IMR-90 (cell line): ENCODE data around the gene CRY2. TPM values are rescaled to one million over a fixed set of nuclear protein-coding genes. Genes with fewer than 3 reads are reported as not detected.

Experiments
- ATAC-seq: fragments of 200-7000 bp; cut with Tn5 transposase; 2 replicates; pipeline ENCODE4 v1.9.1; 2020; ENCODE audit warnings: low read depth, mild to moderate bottlenecking, moderate library complexity
- BruUV-seq: library from RNA; stranded (reverse); fragments of 400-500 nt; replicated peaks from 2 replicates; lab custom pipeline; 2021; lab: Mats Ljungman, UMichigan
- CTCF ChIA-PET: fragments of 300-600 bp; formaldehyde crosslinking; extraction: SDS; loops from one replicate; lab custom pipeline; 2021; ENCODE audit warnings: antibody characterized with exemption; lab: Yijun Ruan, JAX
- POLR2A ChIA-PET: fragments of 300-600 bp; sonication (Branson Sonifier 250); formaldehyde crosslinking; loops from one replicate; lab custom pipeline; 2022; ENCODE audit warnings: antibody characterized with exemption; ENCODE audit not compliant: unreplicated experiment; lab: Charles Lee
- DNase-seq: peaks from one replicate; pipeline ENCODE4 v3.0.0; 2013
- H2AFZ ChIP-seq: replicated peaks from 2 replicates; pipeline ENCODE3; 2013; ENCODE audit warnings: low read length, mild to moderate bottlenecking; ENCODE audit not compliant: poor library complexity
- H2AK5ac ChIP-seq: 2 replicates; pipeline ENCODE4 v1.6.1; 2013; ENCODE audit warnings: low read depth, low read length, inconsistent platforms
- H2AK9ac ChIP-seq: replicated peaks from 2 replicates; pipeline ENCODE3; 2013; ENCODE audit warnings: mild to moderate bottlenecking, low read depth, low read length, moderate library complexity; ENCODE audit not compliant: poor library complexity
- H2BK120ac ChIP-seq: 2 replicates; pipeline ENCODE4 v1.6.1; 2013; ENCODE audit warnings: low read depth, low read length, inconsistent platforms
- H2BK15ac ChIP-seq: 3 replicates; pipeline ENCODE4 v1.6.1; 2013; ENCODE audit warnings: low read depth, low read length, inconsistent platforms
- H2BK20ac ChIP-seq: 2 replicates; pipeline ENCODE4 v1.6.1; 2013; ENCODE audit warnings: low read depth, mild to moderate bottlenecking, inconsistent platforms, low read length, moderate library complexity
- H2BK5ac ChIP-seq: 2 replicates; pipeline ENCODE4 v1.6.1; 2013; ENCODE audit warnings: mild to moderate bottlenecking, low read depth, low read length, inconsistent platforms; ENCODE audit not compliant: poor library complexity, severe bottlenecking
- H3K14ac ChIP-seq: replicated peaks from 2 replicates; pipeline ENCODE4 v1.6.1; 2013; ENCODE audit warnings: low read depth, low read length, inconsistent platforms
- H3K18ac ChIP-seq: 2 replicates; pipeline ENCODE4 v1.6.1; 2013; ENCODE audit warnings: low read depth, low read length, control low read depth
- H3K23ac ChIP-seq: 2 replicates; pipeline ENCODE4 v1.6.1; 2013; ENCODE audit warnings: low read depth, low read length, inconsistent platforms
- H3K27ac ChIP-seq: 2 replicates; pipeline ENCODE4 v1.5.1; 2013; ENCODE audit warnings: mild to moderate bottlenecking, control low read depth, low read length; ENCODE audit not compliant: insufficient read depth
- H3K27me3 ChIP-seq: 2 replicates; pipeline ENCODE4 v1.6.1; 2013; ENCODE audit warnings: low read length; ENCODE audit not compliant: control insufficient read depth, insufficient read depth
- H3K36me3 ChIP-seq: 2 replicates; pipeline ENCODE4 v1.6.1; 2013; ENCODE audit warnings: low read length, mixed read lengths; ENCODE audit not compliant: control insufficient read depth, insufficient read depth
- H3K4ac ChIP-seq: 2 replicates; pipeline ENCODE4 v1.6.1; 2013; ENCODE audit warnings: low read depth, low read length, inconsistent platforms
- H3K4me1 ChIP-seq: 2 replicates; pipeline ENCODE4 v1.6.1; 2013; ENCODE audit warnings: low read length, mixed read lengths; ENCODE audit not compliant: control insufficient read depth, insufficient read depth
- H3K4me2 ChIP-seq: 2 replicates; pipeline ENCODE4 v1.6.1; 2013; ENCODE audit warnings: low read depth, mild to moderate bottlenecking, control low read depth, low read length, moderate library complexity
- H3K4me3 ChIP-seq: 2 replicates; pipeline ENCODE4 v1.5.1; 2013; ENCODE audit warnings: low read depth, mild to moderate bottlenecking, control low read depth, low read length, moderate library complexity; ENCODE audit not compliant: insufficient read depth
- H3K56ac ChIP-seq: 2 replicates; pipeline ENCODE4 v1.6.1; 2013; ENCODE audit warnings: low read length, inconsistent platforms; ENCODE audit not compliant: insufficient read depth; ENCODE audit errors: extremely low read depth
- H3K79me1 ChIP-seq, 2 experiments: 2 replicates each; pipeline ENCODE4 v1.6.1; 2013; ENCODE audit warnings: low read length in 2 of 2, inconsistent platforms in 1 of 2, low read depth in 1 of 2
- H3K9ac ChIP-seq: 2 replicates; pipeline ENCODE4 v1.6.1; 2013; ENCODE audit warnings: low read depth, low read length, control low read depth
- H3K9me1 ChIP-seq: 2 replicates; pipeline ENCODE4 v1.6.1; 2013; ENCODE audit warnings: low read length, inconsistent platforms; ENCODE audit not compliant: insufficient read depth
- H3K9me3 ChIP-seq: 2 replicates; pipeline ENCODE4 v1.6.1; 2013; ENCODE audit warnings: low read length; ENCODE audit not compliant: control insufficient read depth, insufficient read depth
- H4K20me1 ChIP-seq: 2 replicates; pipeline ENCODE4 v1.6.1; 2013; ENCODE audit warnings: low read length, inconsistent platforms; ENCODE audit not compliant: insufficient read depth
- H4K5ac ChIP-seq: 2 replicates; pipeline ENCODE4 v1.6.1; 2013; ENCODE audit warnings: mild to moderate bottlenecking, low read depth, low read length, control low read depth
- H4K8ac ChIP-seq, 2 experiments: 2 replicates each; pipeline ENCODE4 v1.6.1; 2013; ENCODE audit warnings: low read depth in 2 of 2, low read length in 2 of 2, control low read depth in 1 of 2, inconsistent platforms in 1 of 2
- H4K91ac ChIP-seq: 2 replicates; pipeline ENCODE4 v1.6.1; 2013; ENCODE audit warnings: low read depth, low read length, inconsistent platforms; ENCODE audit not compliant: insufficient read depth
- CEBPB ChIP-seq: IDR thresholded peaks from 2 replicates; pipeline ENCODE4 v1.6.1; 2012; ENCODE audit warnings: low read depth, low read length, improper control_type of control experiment
- MAZ ChIP-seq: IDR thresholded peaks from 2 replicates; pipeline ENCODE4 v1.6.1; 2012; ENCODE audit warnings: low read depth, mild to moderate bottlenecking, low read length, improper control_type of control experiment, moderate library complexity, borderline replicate concordance
- MXI1 ChIP-seq: IDR thresholded peaks from 2 replicates; pipeline ENCODE4 v1.6.1; 2012; ENCODE audit warnings: low read depth, mild to moderate bottlenecking, low read length, moderate library complexity, borderline replicate concordance
- POLR2A ChIP-seq: IDR thresholded peaks from 2 replicates; pipeline ENCODE4 v1.6.1; 2012; ENCODE audit warnings: mild to moderate bottlenecking, low read depth, low read length
- RAD21 ChIP-seq: IDR thresholded peaks from 2 replicates; pipeline ENCODE4 v1.6.1; 2012; ENCODE audit warnings: low read length, improper control_type of control experiment
- RFX5 ChIP-seq: IDR thresholded peaks from 2 replicates; pipeline ENCODE4 v1.8.0; 2012; ENCODE audit warnings: low read depth, mild to moderate bottlenecking, low read length, moderate library complexity
- WGBS, 2 experiments: methylation state at CpG; one replicate each; pipeline versions ENCODE4 v1.1.5 to v1.1.7; 2013; ENCODE audit warnings: missing lambda C conversion rate in 2 of 2; ENCODE audit not compliant: insufficient read length in 1 of 2; ENCODE audit errors: extremely low coverage in 2 of 2; 5-methylcytosine and 5-hydroxymethylcytosine counted together
- dilution Hi-C: fragments of 300-500 bp; cut with HindIII; formaldehyde crosslinking; loops from one replicate; pipeline ENCODE4 v1.14.3; 2018; ENCODE audit warnings: low sequenced_read_pairs; ENCODE audit not compliant: unreplicated experiment
- in situ Hi-C: fragments of 300-500 bp; cut with MboI; formaldehyde crosslinking; loops from 3 replicates; pipeline ENCODE4 v1.14.3; 2019; ENCODE audit warnings: low sequenced_read_pairs, inconsistent platforms, mixed read lengths
- intact Hi-C: fragments of 100-400 bp; cut with micrococcal nuclease; formaldehyde crosslinking; loops from 2 replicates; pipeline ENCODE4 v1.10.0; 2022
- polyA plus RNA-seq, 3 experiments: library from polyadenylated mRNA; depleted of rRNA; stranded (reverse); fragments of >200 nt; gene quantifications; 2 replicates each; pipeline ENCODE4 v1.2.3, GENCODE V29; 2012; ENCODE audit warnings: low replicate concordance in 1 of 3
- total RNA-seq: library from RNA; depleted of rRNA; stranded (reverse); fragments of >200 nt; gene quantifications from 2 replicates; pipeline ENCODE4 v1.2.3, GENCODE V29; 2012
- TF ChIP-seq, protein P1 (sequence below): conservative IDR thresholded peaks from 2 replicates; pipeline ENCODE4 v1.5.1; 2012; ENCODE audit warnings: mild to moderate bottlenecking, low read depth, low read length, improper control_type of control experiment

Gene CRY2
- total and polyA plus RNA-seq, 2 of the 4 experiments (the other 2 are of a cell fraction) = 12.2 to 13.1 TPM

DNA sequence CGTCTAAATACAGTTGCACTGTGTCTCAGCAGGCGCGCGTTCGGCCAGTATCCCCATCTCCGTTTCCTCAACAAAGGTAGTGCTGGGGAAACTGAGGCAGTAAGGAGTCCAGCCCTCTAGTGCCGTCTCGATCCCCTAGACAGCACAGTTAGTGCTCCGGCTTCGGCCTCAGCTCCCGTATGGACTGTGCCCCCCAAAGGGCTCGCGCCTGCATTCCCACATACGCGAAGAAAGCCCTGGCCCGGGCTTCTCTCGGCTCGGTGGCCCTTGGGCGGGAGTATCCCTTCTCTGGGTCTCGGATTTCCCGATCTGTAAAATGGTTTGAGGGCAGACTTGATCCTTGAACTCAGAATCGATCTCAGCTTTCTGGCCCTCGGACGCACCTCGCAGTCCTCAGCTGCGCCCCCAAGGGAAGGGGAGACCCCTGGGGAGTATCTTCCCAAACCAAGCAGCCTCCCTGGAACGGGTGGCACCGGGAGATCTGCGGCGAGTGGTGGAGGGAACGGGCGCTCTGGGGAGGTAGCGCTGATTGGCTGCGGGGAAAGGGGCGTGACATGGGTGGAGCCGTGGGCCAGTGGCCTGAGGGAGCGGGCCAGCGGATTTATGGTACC is 71.2 kb downstream of the CRY2 start (continued):
- no peak for TF ChIP-seq RFX5
- TF ChIP-seq RAD21 = no peak
- no peak for TF ChIP-seq MAZ
- no peak for TF ChIP-seq POLR2A
- no peak for TF ChIP-seq MXI1
- TF ChIP-seq CEBPB = no peak

DNA sequence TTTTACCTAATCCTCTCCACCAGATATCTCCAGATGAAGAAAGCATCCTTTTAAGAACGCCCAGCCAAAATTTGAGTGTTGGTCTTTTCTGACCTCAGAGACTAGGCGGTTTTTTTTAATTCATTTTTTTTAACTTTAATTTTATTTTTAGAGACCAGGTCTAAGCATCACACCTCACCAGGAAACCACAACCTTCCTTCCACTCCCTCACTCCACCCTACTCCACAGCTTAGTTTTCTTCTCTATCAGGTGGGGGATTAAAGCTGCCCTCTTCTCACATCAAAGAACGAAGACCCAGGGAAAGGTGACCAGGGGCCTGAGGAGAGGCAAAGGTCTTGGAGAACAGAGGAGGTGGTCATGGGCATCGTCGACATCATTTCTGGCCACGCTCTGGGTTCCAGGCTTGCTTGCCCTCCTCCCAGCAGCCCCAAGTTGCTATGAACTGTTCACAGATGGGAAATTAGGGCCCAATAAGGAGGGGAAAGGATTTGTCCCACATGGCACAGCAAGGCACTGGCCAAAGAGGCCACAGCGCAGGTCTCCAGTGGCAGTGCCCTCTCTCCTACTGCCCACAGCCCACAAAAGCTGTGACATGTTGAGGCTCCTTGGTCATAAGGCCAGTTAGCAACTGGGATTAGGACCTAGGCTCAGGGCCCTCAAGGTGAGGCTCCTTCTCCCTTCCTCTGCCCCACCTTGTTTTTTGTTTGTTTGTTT is 71.8 kb downstream of the CRY2 start:
- Histone ChIP-seq H3K79me1 (peaks cover 18 to 32% of the 10 kb centered on the region in 2 experiments), H3K56ac (no peak overlapping the region), H3K4me1 (no peaks in the 10 kb centered on the region), H3K18ac (no peak overlapping the region), H2BK20ac (no peak overlapping the region), H3K9me1 (0 out of 2 replicates have a peak, but pooled peaks cover 8% of the 10 kb centered on the region), H2BK15ac (no peak overlapping the region), H2AK9ac (no peak overlapping the region), H3K27ac (no peak overlapping the region), H3K36me3 (peaks cover 11% of the 10 kb centered on the region), H3K27me3 (peaks cover 27% of the 10 kb centered on the region), H3K9me3 (no peaks in the 10 kb centered on the region), H3K9ac (no peak overlapping the region), H4K20me1 (peaks cover 7% of the 10 kb centered on the region), H3K4ac (no peak overlapping the region), H2AFZ (peak overlapping the region; percentile 19), H3K23ac (no peak overlapping the region), H3K4me3 (no peak overlapping the region), H4K91ac (no peak overlapping the region), H4K5ac (no peak overlapping the region), H2AK5ac (no peak overlapping the region), H2BK5ac (no peak overlapping the region), H3K4me2 (no peak overlapping the region), H4K8ac (no peak overlapping the region), H2BK120ac (no peak overlapping the region), H3K14ac (no peak overlapping the region)
- BruUV-seq = no TSS peak
- CTCF ChIA-PET = no interaction called here
- in situ Hi-C loops = no loop called here
- TF ChIP-seq CEBPB (no peak), POLR2A (no peak)
- TF ChIP-seq, protein P1, sequence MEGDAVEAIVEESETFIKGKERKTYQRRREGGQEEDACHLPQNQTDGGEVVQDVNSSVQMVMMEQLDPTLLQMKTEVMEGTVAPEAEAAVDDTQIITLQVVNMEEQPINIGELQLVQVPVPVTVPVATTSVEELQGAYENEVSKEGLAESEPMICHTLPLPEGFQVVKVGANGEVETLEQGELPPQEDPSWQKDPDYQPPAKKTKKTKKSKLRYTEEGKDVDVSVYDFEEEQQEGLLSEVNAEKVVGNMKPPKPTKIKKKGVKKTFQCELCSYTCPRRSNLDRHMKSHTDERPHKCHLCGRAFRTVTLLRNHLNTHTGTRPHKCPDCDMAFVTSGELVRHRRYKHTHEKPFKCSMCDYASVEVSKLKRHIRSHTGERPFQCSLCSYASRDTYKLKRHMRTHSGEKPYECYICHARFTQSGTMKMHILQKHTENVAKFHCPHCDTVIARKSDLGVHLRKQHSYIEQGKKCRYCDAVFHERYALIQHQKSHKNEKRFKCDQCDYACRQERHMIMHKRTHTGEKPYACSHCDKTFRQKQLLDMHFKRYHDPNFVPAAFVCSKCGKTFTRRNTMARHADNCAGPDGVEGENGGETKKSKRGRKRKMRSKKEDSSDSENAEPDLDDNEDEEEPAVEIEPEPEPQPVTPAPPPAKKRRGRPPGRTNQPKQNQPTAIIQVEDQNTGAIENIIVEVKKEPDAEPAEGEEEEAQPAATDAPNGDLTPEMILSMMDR = no peak
- WGBS, 2 experiments = no CpG with 5 or more reads among the region's 7 CpGs
- intact Hi-C loops = no loop called here
- no peak for DNase-seq
- dilution Hi-C loops = no loop called here
- no peak for ATAC-seq
- POLR2A ChIA-PET = interaction anchor here (0.6 kb wide), 1 partner anchor 107 kb away, joined by 3 read pairs; no protein-coding TSS in a partner anchor
